ELR (cell line): ENCODE results near the gene ADAT3.

Experiments
- DNase-seq: peaks from one replicate; pipeline ENCODE4 v3.0.0-alpha.2; 2015; ENCODE audit warnings: low read depth

Gene ADAT3

DNA sequence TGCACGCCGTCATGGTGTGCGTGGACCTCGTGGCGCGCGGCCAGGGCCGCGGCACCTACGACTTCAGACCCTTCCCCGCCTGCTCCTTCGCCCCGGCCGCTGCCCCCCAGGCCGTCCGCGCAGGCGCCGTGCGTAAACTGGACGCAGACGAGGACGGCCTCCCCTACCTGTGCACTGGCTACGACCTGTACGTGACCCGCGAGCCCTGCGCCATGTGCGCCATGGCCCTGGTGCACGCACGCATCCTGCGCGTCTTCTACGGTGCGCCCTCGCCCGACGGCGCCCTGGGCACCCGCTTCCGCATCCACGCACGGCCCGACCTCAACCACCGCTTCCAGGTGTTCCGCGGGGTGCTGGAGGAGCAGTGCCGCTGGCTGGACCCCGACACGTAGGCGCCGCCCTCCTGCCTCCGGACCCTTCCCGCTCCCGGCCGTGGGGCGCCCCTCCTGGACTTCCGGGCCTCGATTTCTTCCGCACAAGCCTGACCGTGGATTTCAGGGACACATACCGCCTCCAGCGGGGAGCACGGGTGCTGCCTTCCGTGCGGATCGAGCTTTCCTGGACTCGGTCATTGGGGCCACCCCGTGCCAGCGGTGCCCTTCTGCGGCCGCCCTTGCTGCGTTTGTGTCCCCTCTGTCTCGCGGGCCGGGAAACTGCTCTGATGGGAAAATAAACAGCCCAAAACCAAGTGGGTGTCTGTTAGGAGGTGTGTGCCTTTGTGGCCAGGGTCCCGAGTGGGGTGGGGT lies 7.7 kb downstream of the ADAT3 start:
- DNase-seq, result no peak

- no peak for DNase-seq
Observed at GRCh38 chr19:1913781-1914577, 8.8 kb downstream of the ADAT3 start.

- no peak for DNase-seq
Observed at GRCh38 chr19:1914826-1915341, 9.7 kb downstream of the ADAT3 start.

- no peak for DNase-seq
Observed at GRCh38 chr19:1917146-1917545, 11.9 kb downstream of the ADAT3 start.

GRCh38 chr19:1917926-1918325 lies 12.7 kb downstream of the ADAT3 start:
- no peak for DNase-seq

GRCh38 chr19:1918975-1919374 lies 13.8 kb downstream of the ADAT3 start:
- no peak for DNase-seq

- no peak for DNase-seq
Observed at GRCh38 chr19:1920644-1921043, 15.4 kb downstream of the ADAT3 start.

- no peak for DNase-seq
Observed at GRCh38 chr19:1921326-1921725, 16.1 kb downstream of the ADAT3 start.

DNA sequence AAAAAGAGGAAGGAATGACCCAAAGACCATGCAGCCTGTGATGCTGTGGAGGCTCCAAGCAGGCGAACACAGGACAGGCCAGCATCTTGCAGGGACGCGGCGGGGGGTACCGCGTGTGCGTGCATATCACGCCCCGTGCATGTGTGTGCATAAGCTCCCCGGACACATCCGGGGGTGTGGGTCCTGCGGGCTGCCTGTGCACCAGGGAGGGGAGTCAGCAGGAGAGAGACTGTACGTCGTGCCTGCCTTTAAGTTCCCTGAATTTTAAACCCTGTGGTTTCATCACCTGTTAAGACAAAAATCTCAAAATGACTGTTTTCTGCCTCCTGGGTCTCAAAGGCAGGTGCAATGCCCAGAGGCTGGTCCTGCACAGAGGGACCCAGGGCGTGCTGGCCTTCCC lies 16.6 kb downstream of the ADAT3 start:
- DNase-seq, result no peak

DNA sequence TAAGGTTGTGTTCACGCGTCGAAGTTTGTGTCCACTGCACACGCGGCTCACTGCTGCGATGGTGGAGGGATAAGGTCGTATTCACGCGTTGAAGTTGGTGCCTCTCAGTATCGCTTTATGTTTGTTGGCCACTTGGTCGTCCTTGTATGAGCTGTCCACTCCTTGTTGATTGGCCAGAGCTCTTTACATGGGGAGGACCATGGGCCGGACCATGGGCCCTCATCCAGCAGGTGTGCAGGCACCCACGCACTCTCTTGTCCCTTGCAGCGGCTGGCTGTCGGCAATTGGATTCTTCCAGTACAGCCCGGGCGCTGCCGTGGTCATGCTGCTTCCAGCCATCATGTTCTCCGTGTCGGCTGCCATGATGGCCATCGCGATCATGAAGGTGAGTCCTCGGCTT lies 17.6 kb downstream of the ADAT3 start:
- no peak for DNase-seq

- DNase-seq, result no peak
Observed at GRCh38 chr19:1923319-1923718, 18.1 kb downstream of the ADAT3 start.

DNA sequence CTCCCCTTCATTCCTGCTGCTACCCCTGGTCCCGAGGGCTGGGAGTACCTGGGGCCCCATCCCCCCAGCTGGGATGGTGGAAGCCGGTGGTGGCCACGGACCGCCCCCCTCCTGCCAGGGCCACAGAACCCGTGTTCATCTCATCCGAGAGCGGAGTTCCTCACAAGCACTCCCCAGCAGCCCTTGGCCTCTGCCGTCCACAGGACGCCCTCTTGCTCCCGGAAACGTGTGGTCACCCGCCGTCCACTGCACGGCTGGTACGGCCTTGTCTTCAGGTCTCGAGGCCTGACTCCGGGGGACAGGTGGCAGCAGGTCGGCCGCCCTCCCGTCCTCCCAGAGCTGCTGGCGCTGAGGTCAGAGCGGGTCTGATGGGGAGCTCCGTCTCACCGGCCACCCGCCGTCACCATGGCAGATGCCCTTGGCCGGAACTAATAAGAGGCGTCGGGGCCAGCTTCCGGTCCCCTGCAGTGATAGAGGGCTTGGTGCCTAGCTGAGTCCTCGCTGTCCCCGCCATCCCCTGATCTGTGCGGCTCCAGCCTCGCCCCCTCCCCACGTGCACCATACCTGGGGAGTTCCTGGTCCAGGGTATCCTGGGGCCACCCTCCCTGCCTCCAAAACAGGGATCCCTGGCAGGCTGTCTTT lies 19.2 kb downstream of the ADAT3 start:
- no peak for DNase-seq

- DNase-seq, result no peak
Observed at GRCh38 chr19:1925544-1925943, 20.3 kb downstream of the ADAT3 start.

- peak; percentile 85 for DNase-seq
Observed at GRCh38 chr19:1929021-1929742, 24.0 kb downstream of the ADAT3 start.

- no peak for DNase-seq
Observed at GRCh38 chr19:1931445-1931844, 26.2 kb downstream of the ADAT3 start.

- DNase-seq, result no peak
Observed at GRCh38 chr19:1932395-1932794, 27.2 kb downstream of the ADAT3 start.

DNA sequence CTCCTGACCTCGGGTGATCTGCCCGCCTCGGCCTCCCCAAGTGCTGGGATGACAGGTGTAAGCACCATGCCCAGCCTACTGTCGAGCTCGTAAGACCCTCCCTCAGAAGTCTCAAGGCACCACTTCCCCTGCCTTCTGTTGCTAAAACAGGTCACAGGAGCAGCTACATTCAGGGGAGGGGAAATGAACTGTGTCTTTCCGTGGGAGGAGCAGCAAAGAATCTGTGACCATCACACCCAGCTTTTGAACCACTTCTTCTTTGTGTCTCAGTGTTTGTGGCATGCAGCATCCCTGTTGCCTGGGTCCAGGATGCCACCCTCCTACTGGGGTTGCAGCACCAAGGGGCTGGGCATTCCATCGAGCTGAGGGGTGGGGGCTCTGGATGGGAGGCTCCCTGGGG lies 28.0 kb downstream of the ADAT3 start:
- DNase-seq, result no peak

GRCh38 chr19:1933942-1934341 lies 28.7 kb downstream of the ADAT3 start:
- DNase-seq, result no peak

GRCh38 chr19:1935484-1936208 lies 30.4 kb downstream of the ADAT3 start:
- DNase-seq, result peak; percentile 53

DNA sequence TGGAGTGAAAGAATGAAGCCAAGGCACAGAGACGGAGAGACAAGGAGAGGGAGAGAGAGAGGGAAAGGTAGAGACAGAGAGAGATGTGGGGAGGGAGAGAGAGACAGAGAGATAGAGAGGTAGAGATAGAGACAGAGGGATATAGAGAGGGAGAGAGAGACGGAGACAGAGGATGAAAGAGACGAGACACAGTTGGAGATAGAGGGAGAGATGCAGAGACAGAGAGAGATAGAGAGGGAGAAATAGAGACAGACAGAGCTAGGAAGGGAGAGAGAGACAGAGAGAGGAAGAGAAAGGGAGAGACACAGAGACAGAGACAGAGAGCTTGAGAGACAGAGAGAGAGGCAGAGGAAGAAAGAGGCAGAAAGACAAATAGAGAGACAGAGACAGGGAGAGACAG lies 31.2 kb downstream of the ADAT3 start:
- DNase-seq, result no peak

- DNase-seq, result no peak
Observed at GRCh38 chr19:1936916-1937610, 31.9 kb downstream of the ADAT3 start.
